ENCODE data around the gene CBX2.

Gene CBX2

DNA sequence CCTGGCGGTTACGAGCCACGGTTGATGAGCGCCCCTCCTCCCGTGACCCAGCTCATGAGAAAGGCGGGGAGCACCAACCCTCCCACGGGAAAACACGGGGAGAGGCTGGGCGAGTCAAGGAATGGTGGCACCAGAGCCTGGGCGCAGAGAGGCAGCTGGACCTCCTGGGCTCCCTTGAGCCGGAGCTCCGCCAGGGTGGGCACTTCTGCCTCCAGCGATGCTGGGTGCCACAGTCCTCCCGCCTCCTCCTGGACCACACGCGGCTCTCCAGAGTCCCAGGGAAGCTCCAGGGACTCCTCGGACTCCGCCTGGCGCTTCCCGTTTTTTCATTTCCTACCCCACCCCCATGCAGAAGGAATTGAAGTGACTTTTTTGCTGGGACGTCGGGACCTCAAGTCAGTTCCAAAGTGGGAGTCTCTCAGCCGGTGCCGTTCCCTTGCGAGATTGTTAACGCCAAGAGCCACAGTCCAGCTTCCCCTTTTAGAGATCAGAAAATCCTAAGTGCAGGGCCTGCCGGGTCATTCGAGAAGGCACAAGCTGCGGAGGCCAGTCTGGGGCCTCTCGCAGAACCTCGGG lies 25.6 kb downstream of the CBX2 start:
- DNase-seq, result no peak
- TF ChIP-seq, protein P1, sequence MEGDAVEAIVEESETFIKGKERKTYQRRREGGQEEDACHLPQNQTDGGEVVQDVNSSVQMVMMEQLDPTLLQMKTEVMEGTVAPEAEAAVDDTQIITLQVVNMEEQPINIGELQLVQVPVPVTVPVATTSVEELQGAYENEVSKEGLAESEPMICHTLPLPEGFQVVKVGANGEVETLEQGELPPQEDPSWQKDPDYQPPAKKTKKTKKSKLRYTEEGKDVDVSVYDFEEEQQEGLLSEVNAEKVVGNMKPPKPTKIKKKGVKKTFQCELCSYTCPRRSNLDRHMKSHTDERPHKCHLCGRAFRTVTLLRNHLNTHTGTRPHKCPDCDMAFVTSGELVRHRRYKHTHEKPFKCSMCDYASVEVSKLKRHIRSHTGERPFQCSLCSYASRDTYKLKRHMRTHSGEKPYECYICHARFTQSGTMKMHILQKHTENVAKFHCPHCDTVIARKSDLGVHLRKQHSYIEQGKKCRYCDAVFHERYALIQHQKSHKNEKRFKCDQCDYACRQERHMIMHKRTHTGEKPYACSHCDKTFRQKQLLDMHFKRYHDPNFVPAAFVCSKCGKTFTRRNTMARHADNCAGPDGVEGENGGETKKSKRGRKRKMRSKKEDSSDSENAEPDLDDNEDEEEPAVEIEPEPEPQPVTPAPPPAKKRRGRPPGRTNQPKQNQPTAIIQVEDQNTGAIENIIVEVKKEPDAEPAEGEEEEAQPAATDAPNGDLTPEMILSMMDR (IDR thresholded peaks at IDR 0.05; ENCODE audit: low read depth, low read length), result no peak
- Histone ChIP-seq H3K4me1 (peaks cover 14% of the 10 kb centered on the region), H3K9me3 (no peaks in the 10 kb centered on the region), H3K27me3 (no peaks in the 10 kb centered on the region), H3K4me3 (ENCODE audit: low read depth, low read length) (no peak overlapping the region), H3K36me3 (no peaks in the 10 kb centered on the region)

DNA sequence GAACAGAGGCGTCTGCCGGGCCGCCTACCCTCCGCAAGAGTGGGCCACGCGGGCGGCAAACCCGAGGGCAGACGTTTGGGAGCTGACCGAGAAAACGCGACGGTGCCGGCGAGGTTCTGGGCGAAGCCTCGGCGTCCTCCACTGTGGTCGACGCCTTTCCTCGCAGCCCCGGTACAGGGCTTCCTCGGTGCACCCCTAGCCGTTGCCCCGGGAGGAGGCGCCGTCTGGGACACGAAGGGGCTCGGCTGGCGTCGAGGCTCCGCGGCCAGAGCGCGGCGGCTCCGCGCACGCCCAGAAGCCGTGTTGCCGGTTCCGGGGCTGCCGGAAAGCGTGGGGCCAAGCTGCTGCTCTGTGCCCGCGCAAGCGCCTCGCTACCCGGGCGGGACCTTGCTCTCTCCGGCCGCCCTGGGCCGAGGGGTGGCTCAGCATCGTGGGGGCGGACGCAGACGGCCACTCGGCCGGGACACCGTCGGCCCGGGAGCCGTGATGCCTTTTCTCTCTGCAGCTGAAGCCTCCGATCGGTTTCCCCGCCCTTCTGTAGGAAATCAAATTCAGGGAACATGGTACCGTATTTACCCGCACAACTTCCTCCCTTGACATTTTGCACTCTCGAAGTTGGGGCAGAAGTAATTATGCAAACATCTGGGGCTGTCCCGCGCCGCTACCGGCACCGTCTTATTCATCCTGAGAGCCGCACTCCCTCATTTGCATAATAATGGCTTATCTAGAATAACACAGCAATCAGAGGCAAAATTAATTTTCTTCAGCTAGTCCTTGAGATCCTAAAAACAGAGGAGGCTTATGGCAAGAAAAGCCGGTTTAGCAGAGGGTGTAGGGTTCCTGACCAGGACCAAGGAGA lies 26.3 kb downstream of the CBX2 start:
- Histone ChIP-seq H3K27me3 (no peaks in the 10 kb centered on the region), H3K9me3 (no peaks in the 10 kb centered on the region), H3K4me1 (peaks cover 16% of the 10 kb centered on the region), H3K4me3 (ENCODE audit: low read depth, low read length) (no peak overlapping the region), H3K36me3 (no peaks in the 10 kb centered on the region)
- no peak for DNase-seq
- TF ChIP-seq, protein P1 (IDR thresholded peaks at IDR 0.05; ENCODE audit: low read depth, low read length), result no peak

DNA sequence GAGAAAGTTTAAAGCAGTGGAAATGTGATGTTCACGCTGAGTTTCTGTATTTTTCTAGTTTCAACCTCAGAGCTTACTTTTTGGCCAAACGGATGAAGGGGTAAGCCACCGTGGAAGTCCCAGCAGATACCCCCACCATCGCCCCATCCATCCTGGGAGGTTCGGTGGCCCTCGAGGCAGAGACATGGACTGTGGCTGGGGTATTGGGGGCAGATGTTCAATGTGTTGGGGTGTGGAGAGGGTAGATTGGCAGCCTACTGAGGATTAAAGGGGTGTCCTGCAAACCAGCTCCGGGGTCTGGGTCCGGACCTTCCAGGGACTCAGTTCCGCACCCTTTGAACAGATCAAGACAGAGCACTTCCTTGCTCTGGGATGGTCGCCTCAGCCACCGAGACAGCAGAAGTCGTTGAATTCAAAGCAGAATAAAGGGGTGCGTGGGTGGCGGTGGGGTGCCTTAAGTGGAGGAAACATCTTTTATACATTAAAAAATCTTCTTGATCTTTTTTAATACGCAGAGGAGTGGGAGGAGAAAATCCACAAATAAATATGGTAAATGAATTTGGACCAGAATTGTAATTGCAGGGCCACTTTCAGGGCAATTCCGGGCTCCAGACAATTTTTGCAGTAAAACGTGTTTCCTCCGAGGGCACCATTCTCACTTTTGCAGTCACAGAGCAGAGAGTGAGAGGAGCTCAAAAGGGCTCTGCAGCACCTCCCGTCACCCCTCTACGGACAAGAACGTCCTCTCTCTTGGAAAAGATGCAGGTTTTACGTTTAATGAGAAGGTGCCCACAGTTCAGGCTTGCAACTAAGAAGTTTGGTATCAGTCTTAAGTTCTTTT lies 27.1 kb downstream of the CBX2 start:
- no peak overlapping the region for H3K4me3 ChIP-seq (ENCODE audit: low read depth, low read length)
- H3K36me3 ChIP-seq, result no peaks in the 10 kb centered on the region
- H3K27me3 ChIP-seq, result no peaks in the 10 kb centered on the region

DNA sequence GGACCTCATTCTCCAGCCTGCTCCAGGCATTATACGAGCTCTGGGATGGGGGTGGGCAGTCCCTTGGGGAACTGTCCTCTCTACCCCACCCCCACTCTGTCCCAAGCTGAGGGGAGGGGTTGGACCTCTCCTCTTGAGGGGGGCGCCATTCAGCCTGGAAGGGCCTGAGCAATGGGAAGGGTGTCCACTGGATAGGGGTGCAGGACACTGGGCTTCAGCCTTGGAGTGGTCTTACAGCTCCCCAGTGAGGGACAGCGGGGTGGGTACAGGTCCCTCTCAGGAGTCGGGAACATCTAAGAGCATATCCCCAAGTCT lies 28.5 kb downstream of the CBX2 start:
- no peak overlapping the region for H3K4me3 ChIP-seq (ENCODE audit: low read depth, low read length)
- no peaks in the 10 kb centered on the region for H3K36me3 ChIP-seq
- DNase-seq, result no peak
- H3K9me3 ChIP-seq, result no peaks in the 10 kb centered on the region
- no peaks in the 10 kb centered on the region for H3K27me3 ChIP-seq
- TF ChIP-seq, protein P1 (IDR thresholded peaks at IDR 0.05; ENCODE audit: low read depth, low read length), result no peak
- peaks cover 7% of the 10 kb centered on the region for H3K4me1 ChIP-seq

More for the DNA sequence above, 27.1 kb downstream of the CBX2 start:
- H3K4me1 ChIP-seq, result peaks cover 15% of the 10 kb centered on the region
- H3K9me3 ChIP-seq, result no peaks in the 10 kb centered on the region
- no peak for DNase-seq
- TF ChIP-seq, protein P1 (IDR thresholded peaks at IDR 0.05; ENCODE audit: low read depth, low read length), result no peak

DNA sequence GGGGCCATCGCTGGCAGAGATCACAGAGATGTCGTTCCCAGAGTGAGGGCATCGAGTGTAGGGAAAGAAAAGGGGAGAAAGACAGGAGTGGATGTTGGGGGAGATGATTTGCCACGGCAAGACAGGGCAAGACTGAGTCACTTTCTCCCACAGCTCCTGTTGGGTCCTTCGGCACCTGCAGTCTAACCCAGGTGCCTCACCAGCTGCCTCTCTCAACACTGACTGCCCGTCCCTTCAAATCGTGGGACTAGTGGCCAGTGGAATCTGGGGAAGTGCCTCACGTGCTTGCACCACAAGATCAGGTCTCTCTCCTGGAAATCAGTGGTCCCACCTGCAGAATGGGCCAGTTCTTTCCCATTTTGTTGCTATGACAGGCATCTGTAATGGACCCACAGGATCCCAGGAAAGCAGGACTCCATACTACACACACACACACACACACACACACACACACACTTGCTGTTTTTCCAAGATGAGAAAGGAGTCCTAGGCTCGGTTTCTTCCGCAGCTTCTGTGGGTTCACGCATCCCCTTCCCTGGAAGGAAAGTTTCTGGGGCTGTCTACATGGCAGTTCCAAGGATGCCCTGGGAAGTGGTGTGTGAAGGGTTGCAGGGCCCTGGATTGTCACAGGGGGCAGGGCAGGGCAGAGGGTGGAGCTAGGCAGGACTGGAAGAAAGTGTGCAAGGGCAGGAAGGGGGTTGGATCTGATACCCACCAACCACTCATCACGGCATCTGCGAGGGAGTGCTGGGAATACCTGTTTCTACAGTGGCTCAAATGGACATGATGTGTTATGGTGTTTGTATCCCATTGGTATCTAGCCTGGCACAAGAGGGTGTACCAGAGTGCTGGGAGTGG lies 29.1 kb downstream of the CBX2 start:
- Histone ChIP-seq H3K4me3 (ENCODE audit: low read depth, low read length) (no peak overlapping the region), H3K9me3 (no peaks in the 10 kb centered on the region), H3K4me1 (peaks cover 14% of the 10 kb centered on the region), H3K27me3 (no peaks in the 10 kb centered on the region), H3K36me3 (no peaks in the 10 kb centered on the region)
- DNase-seq, result no peak
- TF ChIP-seq, protein P1 (IDR thresholded peaks at IDR 0.05; ENCODE audit: low read depth, low read length), result peak; percentile 23
